ENCODE results near the gene CDHR5.

DNA sequence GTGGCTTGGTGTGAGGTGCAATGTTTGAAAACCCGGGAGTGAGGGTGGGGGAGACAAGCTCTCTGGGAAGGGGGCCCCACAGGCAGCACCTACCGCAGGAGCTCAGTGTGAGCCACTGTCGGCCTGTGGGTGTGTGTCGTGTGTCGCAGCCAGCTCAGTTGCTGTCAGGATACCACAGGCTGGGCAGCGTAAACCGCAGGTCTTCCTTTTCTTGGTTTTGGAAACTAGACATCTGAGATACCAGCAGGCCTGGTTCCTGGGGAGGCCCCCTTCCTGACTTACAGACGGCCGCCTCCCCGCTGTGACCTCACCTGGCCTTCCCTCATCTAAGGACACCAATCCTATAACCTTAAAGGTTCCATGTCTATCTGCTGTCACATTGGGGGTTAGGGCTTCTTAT is 28.4 kb downstream of the CDHR5 start:
- TF ChIP-seq POLR2AphosphoS5 (IDR thresholded peaks at IDR 0.05): no peak
- TF ChIP-seq, protein P1, sequence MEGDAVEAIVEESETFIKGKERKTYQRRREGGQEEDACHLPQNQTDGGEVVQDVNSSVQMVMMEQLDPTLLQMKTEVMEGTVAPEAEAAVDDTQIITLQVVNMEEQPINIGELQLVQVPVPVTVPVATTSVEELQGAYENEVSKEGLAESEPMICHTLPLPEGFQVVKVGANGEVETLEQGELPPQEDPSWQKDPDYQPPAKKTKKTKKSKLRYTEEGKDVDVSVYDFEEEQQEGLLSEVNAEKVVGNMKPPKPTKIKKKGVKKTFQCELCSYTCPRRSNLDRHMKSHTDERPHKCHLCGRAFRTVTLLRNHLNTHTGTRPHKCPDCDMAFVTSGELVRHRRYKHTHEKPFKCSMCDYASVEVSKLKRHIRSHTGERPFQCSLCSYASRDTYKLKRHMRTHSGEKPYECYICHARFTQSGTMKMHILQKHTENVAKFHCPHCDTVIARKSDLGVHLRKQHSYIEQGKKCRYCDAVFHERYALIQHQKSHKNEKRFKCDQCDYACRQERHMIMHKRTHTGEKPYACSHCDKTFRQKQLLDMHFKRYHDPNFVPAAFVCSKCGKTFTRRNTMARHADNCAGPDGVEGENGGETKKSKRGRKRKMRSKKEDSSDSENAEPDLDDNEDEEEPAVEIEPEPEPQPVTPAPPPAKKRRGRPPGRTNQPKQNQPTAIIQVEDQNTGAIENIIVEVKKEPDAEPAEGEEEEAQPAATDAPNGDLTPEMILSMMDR (IDR thresholded peaks at IDR 0.05): no peak

Data from breast epithelium (tissue), 3 donors.